Stimulated activated naive CD4-positive, alpha-beta T cell (primary cell): ENCODE results near the gene SETX.
"Not testable (repeated sequence)": the region's sequence is repeated elsewhere in the genome, so short reads cannot be mapped to it uniquely, and the experiment has no call there.

Experiments used
- DNase-seq, 6 experiments: peaks; one replicate each; lab custom pipeline; 2025; lab: John Stamatoyannopoulos, UW

The SETX gene

GRCh38 chr9:132354637-132355355, at the start of gene SETX:
Gene SETX (minus strand): TSS chr9:132354986. CDS start chr9:132349428, 5,558 bp downstream.
- peak; percentile 82 to 91 (median 90) for DNase-seq

GRCh38 chr9:132404228-132404881, 49.6 kb upstream of the SETX start:
- peak in 1 of 6 experiments; percentile 21 for DNase-seq

- no peak for DNase-seq
These were observed 47.0 kb upstream of the SETX start for GRCh38 chr9:132401824-132402223.

DNA sequence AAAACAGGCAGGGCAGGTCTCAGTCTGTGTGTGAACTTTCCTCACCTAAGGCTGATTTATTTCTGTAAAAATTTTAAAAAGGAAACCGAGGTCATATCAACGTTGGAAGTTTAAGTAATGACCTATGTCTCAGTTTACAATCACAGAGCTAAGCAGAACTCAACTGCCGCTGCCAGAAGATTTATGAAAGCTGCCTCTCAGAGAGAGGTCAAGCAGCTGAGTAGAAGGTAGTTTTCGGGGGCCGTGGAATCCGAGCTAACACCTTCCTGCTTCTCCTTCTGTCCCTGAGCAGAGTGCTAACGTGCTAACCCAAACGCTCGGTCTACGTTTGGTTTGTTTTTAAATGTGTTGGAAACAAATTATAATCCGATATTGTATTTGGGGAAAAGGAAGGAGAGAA, 40.8 kb upstream of the SETX start:
- DNase-seq, result no peak

- DNase-seq, result no peak
These were observed 36.7 kb upstream of the SETX start for GRCh38 chr9:132391449-132391848.

- no peak for DNase-seq
These were observed 36.2 kb upstream of the SETX start for GRCh38 chr9:132390966-132391365.

GRCh38 chr9:132387133-132387532, 32.3 kb upstream of the SETX start:
- DNase-seq, result no peak

DNA sequence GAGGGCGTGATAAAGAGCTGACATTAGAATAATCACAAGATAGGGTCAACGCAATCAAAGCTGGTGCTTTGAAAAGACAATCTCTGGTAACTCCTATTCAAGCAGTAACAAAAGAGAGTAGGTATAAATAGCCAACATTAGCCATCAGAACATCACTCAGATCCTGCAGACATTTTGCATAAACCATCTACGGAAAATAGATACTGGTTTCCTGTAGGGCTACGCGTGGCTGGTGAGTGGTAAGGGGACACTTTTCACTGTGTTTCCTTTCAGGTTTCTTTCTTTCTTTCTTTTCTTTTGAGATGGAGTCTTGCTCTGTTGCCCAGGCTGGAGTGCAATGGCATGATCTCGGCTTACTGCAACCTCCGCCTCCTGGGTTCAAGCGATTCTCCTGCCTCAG, 29.6 kb upstream of the SETX start:
- DNase-seq, result no peak

DNA sequence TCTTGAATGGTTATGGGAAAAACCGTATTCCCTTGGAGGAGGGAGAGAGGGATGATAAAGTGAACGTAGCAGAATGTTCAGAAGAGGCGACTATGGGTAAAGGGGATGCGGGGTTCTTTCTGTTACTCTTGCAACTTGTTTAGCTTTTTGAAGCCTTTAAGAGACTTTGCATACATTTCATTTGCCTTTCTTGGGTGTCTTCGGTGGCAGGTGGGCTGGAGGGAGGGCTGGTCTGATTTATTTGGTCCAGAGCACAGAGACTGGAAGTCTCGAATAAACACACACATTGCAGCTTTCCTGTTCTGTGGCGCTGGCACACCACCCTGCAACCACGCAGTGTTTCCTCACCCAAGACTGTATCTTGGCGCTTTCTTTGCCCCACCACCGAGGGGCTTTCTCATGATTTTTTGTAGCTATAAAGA, 28.7 kb upstream of the SETX start:
- no peak for DNase-seq

GRCh38 chr9:132381966-132382541, 27.3 kb upstream of the SETX start:
- DNase-seq, result no peak

- not testable (repeated sequence) for DNase-seq
These were observed 23.6 kb upstream of the SETX start for GRCh38 chr9:132378416-132378815.

DNA sequence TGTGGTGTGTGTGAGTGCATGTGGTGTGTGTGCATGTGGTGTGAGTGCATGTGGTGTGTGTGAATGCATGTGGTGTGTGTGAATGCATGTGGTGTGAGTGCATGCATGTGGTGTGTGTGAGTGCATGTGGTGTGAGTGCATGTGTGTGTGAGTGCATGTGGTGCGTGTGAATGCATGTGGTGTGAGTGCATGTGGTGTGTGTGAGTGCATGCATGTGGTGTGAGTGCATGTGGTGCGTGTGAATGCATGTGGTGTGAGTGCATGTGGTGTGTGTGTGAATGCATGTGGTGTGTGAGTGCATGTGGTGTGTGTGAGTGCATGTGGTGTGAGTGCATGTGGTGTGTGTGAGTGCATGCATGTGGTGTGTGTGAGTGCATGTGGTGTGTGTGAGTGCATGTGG, 23.0 kb upstream of the SETX start:
- DNase-seq, result not testable (repeated sequence)

- no peak for DNase-seq
These were observed 17.6 kb upstream of the SETX start for GRCh38 chr9:132372177-132373095.

GRCh38 chr9:132370592-132370991, 15.8 kb upstream of the SETX start:
- no peak for DNase-seq

- no peak for DNase-seq
These were observed 14.6 kb upstream of the SETX start for GRCh38 chr9:132369421-132369820.

DNA sequence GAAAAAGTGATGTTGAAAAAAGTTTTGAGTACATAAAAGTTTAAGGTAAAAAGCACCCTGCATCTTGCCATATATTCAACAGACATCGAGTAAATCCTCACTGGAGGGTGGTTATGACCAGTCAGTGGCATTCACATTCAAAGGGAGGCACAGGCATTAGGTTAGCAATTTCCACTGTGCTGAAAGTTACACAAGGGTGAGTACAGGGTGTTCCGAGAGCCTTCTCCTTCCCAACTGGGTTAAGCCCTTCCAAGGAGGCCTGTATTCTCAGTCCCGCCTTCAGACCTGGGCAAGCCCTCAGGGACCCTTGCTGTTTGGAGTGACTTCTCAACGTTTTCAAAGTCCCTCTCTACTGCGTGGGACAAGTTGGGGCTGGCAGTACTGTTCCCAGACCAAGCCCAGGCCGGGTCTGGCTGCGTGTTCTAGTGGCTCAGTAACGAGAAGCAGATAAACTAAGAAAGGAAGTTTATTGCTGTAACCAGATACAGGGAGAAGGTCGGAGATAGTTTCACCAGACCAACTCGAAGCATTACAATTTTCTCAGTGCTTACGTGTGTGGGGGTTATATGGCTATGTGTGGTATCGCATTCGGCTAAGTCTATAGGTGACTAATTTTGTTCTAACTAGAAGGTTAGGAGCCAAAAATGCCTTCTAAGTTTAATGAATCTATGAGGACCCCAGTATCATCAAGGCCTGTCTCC, 13.0 kb upstream of the SETX start:
- no peak for DNase-seq

DNA sequence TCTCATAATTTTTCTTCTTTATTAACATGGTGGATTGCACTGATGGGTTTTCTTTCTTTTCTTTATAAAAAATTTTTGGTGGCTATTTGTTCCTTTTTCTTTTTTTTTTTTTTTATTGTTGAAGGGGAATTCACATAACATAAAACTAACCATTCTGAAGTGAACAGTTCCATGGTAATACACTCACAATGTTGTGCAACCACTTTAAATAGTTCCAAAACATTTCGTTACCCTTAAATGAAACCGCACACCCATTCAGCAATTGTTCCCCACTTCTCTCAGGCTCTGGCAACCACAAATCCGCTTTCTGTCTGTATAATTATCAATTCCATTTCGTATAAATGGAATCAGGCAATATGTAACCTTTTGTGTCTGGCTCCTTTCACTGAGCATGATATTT, 11.7 kb upstream of the SETX start:
- DNase-seq, result no peak

GRCh38 chr9:132365986-132366385, 11.2 kb upstream of the SETX start:
- no peak for DNase-seq

DNA sequence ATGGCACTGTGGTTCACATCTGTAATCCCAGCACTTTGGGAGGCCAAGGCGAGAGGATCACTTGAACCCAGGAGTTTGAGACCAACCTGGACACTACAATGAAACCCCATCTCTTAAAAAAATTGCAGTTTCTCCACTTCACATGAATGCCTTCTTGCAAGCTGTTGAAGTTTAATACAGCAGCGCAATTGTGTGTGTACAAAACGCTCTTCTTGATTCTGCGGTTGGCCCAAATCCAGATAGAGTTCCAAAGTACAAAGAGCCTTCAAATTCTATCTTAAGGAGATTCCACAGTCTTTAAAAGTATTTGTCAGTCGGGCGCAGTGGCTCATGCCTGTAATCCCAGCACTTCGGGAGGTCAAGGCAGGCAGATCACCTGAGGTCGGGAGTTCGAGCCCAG, 9.3 kb upstream of the SETX start:
- no peak for DNase-seq

DNA sequence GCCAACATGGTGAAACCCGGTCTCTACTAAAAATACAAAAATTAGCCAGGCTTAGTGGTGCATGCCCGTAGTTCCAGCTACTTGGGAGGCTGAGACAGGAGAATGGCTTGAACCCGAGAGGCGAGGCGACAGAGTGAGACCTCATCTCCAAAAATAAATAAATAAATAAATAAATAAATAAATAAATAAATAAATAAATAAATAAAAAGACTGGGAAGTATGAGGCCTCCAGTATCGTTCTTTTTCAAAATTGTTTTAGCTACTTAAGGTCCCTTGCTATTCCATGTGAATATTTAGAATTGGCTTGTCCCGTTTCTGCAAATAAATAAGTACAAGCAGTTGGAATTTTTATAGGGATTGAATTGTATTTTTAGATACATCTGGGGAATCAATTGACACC, 3.0 kb upstream of the SETX start:
- DNase-seq, result no peak

- no peak for DNase-seq
These were observed 1.6 kb upstream of the SETX start for GRCh38 chr9:132356324-132356924.
